ENCODE results near the gene CORT.

Gene CORT

GRCh38 chr1:10479296-10479695, 29.5 kb downstream of the CORT start:
- DNase-seq, result no peak

GRCh38 chr1:10480614-10481013, 30.8 kb downstream of the CORT start:
- DNase-seq, result no peak

- DNase-seq, result no peak
Observed at GRCh38 chr1:10484521-10484920, 34.7 kb downstream of the CORT start.

- no peak for DNase-seq
Observed at GRCh38 chr1:10489291-10490055, 39.6 kb downstream of the CORT start.

GRCh38 chr1:10490286-10490970, 40.6 kb downstream of the CORT start:
- DNase-seq, result no peak

- no peak for DNase-seq
Observed at GRCh38 chr1:10494418-10494753, 44.6 kb downstream of the CORT start.

GRCh38 chr1:10494754-10495474, 45.1 kb downstream of the CORT start:
- DNase-seq, result peak; percentile 86

GRCh38 chr1:10495475-10495817, 45.6 kb downstream of the CORT start:
- DNase-seq, result no peak

- peak; percentile 62 for DNase-seq
Observed at GRCh38 chr1:10495952-10496351, 46.1 kb downstream of the CORT start.

- DNase-seq, result no peak
Observed at GRCh38 chr1:10497109-10497508, 47.3 kb downstream of the CORT start.

GRCh38 chr1:10498231-10498630, 48.4 kb downstream of the CORT start:
- DNase-seq, result no peak

Data from CD4-positive, alpha-beta T cell treated with Interleukin-17A for 4 hours (primary cell).